8988T (cell line): Measurements from ENCODE around the gene SPINK7.
"Not testable (repeated sequence)": the region's sequence is repeated elsewhere in the genome, so short reads cannot be mapped to it uniquely, and the experiment has no call there.

Experiments used
- DNase-seq: peaks from one replicate; pipeline ENCODE4 v3.0.0; 2011

SPINK7 gene

GRCh38 chr5:148312153-148312552 lies at the start of gene SPINK7:
TSS of gene SPINK7 (plus strand) at chr5:148312423. CDS start at chr5:148312484, 61 bp downstream.
- DNase-seq: no peak

DNA sequence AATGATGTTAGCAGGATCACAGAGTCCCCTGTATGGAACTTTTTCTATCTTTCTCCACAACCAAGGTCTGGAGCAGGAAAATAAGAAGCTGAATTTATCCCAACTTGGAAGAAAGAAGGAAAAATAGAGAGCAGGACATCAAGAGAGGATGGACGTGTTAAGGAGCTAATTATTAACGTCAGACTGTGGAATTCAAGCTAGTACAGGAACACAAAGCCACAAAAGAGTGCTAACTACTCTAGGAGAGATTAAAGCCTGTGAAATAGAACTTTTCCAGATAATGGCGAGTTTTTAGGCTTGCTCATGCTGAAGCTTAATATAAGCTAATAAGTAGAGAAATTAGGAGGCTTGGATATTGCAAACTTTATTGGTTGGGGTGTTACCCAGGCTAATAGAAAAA lies 44.3 kb upstream of the SPINK7 start:
- DNase-seq: no peak

- no peak for DNase-seq
Observed at GRCh38 chr5:148268566-148268965, 43.7 kb upstream of the SPINK7 start, which contains the start of gene SPINK13. TSS of gene SPINK13 (plus strand) at chr5:148268794. CDS start at chr5:148270073, 1,279 bp downstream.

GRCh38 chr5:148275129-148275528 lies 37.1 kb upstream of the SPINK7 start:
- not testable (repeated sequence) for DNase-seq

- DNase-seq: not testable (repeated sequence)
Observed at GRCh38 chr5:148280893-148281292, 31.3 kb upstream of the SPINK7 start.

GRCh38 chr5:148281336-148281735 lies 30.9 kb upstream of the SPINK7 start:
- DNase-seq: not testable (repeated sequence)

DNA sequence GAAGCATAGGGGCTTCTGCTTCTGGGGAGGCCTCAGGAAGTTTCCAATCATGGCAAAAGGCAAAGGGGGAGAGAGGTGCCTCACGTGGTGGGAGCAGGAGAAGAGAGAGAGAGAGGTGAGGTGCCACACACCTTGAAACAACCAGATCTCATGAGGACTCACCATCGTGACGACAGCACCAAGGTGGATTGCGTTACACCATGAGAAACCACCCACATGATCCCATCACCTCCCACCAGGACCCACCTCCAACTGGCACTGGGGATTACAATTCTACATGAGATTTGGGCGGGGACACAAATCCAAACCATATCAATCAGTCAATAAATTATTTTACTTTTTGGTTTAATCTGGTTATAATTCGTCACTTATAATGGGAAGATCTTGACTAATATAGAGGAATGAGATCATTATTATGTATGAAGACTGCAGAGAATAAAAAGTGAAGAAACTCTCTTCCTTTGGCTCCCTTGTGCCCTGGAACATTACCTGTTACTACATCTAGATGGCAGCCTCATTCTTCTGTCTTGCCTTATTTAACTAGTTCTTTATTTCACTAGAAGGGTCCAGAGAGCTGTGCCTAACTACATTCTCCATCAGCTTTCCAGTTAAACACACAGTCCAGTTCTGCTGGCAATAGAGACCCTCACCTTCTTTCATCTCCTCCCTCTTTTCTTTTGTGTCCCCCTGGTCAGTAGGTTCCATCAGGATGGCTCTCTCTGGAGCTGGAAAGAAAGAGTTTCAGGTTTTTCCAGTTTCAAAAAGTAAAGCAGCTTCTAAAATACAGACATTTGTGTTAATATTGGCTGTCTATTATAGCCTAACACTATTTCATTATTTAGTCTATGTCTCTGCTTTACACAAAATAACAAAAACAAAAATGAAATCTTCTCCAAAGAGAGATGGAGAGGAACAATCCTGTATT lies 21.7 kb upstream of the SPINK7 start:
- no peak for DNase-seq

GRCh38 chr5:148297731-148298130 lies 14.5 kb upstream of the SPINK7 start:
- DNase-seq: no peak

DNA sequence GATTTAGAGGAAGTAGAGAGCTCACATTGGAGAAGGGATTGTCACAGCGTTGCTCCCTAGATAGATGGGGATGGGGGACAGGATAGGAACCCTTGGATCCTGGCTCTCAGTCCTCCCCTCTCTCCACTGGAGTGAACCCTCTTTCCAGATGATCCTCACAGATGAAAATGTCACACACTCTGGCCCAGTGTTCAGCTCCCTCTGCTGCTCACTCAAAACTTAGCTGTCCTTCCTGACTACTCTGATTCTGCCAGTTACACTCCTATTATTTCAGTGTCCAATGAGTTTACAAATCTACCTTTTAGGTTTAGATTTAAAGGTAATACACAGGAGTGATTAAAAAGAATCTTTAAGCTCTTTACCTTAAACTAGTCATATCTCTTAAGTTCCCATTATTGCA lies 5.8 kb upstream of the SPINK7 start:
- DNase-seq: no peak

GRCh38 chr5:148309019-148309418 lies 3.2 kb upstream of the SPINK7 start:
- no peak for DNase-seq

- DNase-seq: no peak
Observed at GRCh38 chr5:148309746-148310145, 2.5 kb upstream of the SPINK7 start.

DNA sequence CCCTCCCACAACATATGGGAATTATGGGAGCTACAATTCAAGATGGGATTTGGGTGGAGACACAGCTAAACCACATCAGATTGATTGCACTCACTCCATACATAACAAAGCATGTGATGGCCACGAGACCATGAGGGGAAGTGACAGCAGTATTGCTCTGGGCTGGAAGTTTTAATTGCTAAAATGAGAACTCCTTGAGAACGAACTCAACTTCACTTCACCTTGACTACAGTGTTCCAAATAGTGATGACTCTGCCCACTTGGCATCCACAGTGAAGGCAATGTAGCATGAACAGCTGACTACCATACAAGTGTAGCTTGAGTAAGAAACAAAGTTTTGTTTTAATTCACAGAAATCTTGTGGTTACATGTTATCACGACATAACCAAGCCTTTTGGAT lies 739 bp upstream of the SPINK7 start:
- no peak for DNase-seq

DNA sequence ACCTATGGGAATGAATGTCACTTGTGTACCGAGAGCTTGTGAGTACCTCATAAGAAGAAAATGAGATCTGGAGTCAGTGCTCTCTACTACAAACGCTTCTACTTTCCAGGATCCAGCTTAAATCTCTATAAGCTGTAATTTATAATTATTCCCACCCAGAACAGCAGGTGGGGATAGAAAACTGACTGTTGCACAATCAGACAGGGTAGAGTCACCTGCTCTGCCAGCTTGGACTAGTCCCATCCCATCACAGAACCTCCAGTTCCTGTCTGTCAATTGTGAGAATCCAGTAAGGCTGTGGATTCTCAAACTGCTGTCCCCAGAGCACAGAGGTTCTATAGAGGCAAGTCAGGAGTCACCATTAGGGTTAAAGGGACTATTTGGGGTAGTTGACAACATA lies 2.0 kb downstream of the SPINK7 start:
- no peak for DNase-seq

DNA sequence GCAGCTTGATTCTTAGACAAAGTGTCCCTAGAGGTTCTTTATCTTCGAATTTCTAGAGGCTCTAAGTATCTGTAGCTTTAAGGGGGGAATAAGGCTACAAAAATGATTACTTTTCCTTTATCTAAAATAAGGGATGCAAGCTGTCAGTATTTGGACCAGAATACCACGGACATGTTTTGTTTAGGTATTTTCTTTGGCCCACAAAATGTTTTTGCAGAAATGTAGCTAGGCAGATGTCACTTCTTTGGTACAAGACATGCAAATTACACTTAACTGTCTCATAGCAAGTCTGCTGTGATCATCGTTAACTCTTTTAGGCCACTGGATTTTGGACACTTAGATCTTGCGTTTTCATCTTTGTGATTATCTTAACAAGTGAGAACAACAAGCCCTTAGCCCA lies 2.5 kb downstream of the SPINK7 start:
- DNase-seq: no peak

DNA sequence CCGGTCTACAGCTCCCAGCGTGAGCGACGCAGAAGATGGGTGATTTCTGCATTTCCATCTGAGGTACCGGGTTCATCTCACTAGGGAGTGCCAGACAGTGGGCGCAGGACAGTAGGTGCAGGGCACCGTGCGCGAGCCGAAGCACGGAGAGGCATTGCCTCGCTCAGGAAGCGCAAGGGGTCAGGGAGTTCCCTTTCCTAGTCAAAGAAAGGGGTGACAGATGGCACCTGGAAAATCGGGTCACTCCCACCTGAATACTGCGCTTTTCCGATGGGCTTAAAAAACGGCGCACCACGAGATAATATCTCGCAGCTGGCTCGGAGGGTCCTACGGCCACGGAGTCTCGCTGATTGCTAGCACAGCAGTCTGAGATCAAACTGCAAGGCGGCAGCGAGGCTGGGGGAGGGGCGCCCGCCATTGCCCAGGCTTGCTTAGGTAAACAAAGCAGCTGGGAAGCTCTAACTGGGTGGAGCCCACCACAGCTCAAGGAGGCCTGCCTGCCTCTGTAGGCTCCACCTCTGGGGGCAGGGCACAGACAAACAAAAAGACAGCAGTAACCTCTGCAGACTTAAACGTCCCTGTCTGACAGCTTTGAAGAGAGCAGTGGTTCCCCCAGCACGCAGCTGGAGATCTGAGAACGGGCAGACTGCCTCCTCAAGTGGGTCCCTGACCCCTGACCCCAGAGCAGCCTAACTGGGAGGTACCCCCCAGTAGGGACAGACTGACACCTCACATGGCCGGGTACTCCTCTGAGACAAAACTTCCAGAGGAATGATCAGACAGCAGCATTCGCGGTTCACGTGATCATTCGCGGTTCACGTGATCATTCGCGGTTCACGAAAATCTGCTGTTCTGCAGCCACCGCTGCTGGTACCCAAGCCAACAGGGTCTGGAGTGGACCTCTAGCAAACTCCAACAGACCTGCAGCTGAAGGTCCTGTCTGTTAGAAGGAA lies 8.1 kb downstream of the SPINK7 start:
- not testable (repeated sequence) for DNase-seq

- DNase-seq: no peak
Observed at GRCh38 chr5:148333262-148333849, 21.1 kb downstream of the SPINK7 start.

GRCh38 chr5:148335259-148335658 lies 23.0 kb downstream of the SPINK7 start, which contains the start of gene SPINK9:
TSS of gene SPINK9 (plus strand) at chr5:148335559. CDS start at chr5:148335614, 55 bp downstream.
- no peak for DNase-seq

DNA sequence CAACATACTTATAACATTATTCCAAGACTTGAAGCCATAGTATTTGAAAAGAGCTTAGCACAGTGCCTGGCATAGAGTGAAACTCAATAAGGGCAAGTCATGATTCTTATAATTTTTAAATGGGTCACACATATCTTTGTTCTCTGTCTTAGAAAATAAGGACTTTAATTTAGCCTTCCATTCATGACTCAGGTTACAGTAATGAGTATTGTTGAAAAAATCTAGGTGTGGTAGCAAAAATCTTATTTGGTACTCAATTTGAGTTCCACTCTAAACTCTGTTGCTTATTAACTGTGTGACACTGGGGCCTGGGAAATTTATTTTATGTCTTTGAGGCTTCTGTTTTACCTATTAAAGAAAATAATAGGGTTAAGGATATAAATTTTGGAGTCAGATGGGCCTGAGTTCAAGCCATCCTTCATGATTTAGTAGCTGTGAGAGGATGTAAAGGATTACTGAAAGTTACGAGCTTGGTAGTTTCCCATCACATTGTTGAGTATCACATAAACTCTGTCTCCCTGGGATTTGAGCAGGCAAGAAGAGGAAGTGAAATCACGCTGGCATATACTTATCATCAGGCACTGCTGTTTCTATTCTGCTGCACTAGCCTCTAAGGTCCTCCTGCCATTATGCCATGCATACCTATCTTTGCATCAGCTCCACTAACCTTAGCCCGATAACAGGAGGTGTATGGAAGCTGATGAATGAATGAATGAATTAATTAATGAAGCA lies 24.6 kb downstream of the SPINK7 start:
- DNase-seq: no peak

DNA sequence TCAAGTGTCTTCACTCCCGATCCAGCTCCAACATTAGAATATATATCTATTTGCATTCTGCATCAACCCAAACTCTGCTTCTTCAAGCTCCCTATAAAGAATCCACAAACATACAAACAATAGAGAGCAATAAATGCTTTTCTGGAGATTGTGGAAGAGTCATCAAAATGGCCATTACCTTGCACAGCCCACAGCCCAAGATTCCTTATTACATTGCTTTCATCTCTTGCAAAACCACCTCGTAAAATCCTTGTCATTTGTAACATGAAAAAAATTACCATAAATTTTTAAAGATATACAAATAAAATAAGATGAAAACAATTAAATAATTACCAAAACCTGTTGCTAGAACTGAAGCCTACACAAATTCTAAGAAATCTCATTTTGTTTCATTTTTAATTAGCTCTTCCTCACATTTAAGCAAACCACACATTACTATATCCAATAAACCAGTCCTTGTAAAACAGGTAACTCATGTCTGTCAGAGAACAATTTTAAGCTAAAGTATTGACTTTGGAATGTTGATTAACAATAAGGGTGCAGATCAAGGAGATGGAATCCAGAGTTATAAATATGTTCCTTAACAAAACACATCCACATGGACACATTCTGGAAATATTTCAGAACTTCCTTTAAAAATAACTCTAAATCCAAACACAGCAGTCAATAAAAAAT lies 30.3 kb downstream of the SPINK7 start:
- DNase-seq: no peak

DNA sequence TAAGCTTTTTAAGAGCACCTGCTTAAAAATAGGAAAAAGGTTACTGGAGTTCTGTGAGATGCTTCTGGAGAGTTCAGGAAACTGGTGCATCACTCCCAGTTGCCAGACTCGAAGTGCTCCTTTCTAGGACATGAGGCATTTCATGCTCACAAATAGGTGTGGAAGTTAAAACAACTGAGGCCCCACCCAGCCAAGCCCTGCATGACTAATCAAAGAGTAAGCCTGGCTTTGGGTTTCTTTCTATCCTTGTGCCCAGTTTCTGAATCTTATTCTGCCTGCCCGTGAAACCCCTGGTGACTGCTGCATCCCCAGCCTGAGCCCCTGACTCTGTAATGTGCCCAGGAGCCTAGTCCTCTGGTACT lies 30.8 kb downstream of the SPINK7 start:
- DNase-seq: no peak

DNA sequence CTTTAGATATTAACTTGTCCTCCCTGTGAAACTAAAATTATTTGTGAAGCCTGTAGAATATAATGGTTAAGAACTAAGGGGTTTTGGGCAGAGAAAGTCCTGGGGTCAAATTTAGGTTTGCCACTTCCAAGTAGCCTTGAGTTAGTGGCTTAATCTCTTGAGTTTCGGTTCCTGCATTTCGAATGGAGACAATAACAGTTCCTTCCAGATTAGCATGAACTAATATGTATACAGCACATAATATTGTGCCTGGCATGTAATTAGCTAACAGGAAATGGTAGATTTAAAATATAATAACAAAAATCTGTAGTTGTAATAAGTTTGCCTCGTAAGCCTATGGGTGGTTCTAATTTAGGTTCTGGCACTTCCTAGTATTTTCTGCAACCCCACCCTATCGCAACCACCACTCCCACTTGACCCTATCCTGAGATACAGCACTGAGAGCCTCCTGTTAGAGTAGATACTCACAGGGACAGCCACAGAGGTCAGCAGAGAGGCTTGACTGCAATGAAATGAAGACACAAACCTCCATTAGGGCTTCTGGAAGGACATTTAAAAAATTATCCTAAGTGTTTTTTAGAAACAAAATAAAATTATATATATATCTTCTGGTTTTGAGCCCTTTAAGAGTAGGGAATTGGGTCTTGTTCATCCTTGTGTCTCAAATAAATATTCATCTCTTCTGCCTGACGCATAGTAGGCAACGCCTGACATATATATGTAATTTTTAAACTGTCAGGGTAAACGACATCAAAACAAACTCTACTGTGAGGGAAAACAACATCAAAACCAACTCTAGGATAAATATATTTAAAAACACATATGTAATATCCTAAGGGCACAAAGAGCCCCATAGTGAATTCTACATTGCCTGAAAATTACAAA lies 31.6 kb downstream of the SPINK7 start:
- no peak for DNase-seq
